GM23248 (cell line): ENCODE measurements around the gene ZNF644. TPM values are rescaled to one million over a fixed set of nuclear protein-coding genes. Genes with fewer than 3 reads are reported as not detected.
A peak's percentile ranks its signal among the peaks of the same experiment; 100 is the strongest.
"Not testable (repeated sequence)": the region's sequence is repeated elsewhere in the genome, so short reads cannot be mapped to it uniquely, and the experiment has no call there.

Source experiments
- DNase-seq: peaks from one replicate; pipeline ENCODE4 v3.0.0-alpha.2; 2015
- H2AFZ ChIP-seq: fragments of 200-600 bp; sonication (generic); 2 replicates; pipeline ENCODE4 v1.6.1; 2016; ENCODE audit warnings: antibody characterized with exemption
- H3F3A ChIP-seq: fragments of 200-600 bp; sonication (generic); 2 replicates; pipeline ENCODE4 v1.6.1; 2016; ENCODE audit warnings: mild to moderate bottlenecking, antibody characterized with exemption, mixed run types; ENCODE audit not compliant: insufficient read depth
- H3K27ac ChIP-seq: fragments of 200-600 bp; sonication (generic); 2 replicates; pipeline ENCODE4 v1.5.1; 2016; ENCODE audit warnings: mild to moderate bottlenecking
- H3K27me3 ChIP-seq: fragments of 200-600 bp; sonication (generic); replicated peaks from 2 replicates; pipeline ENCODE4 v1.6.1; 2016; ENCODE audit warnings: mild to moderate bottlenecking; ENCODE audit not compliant: insufficient read depth
- H3K36me3 ChIP-seq: fragments of 200-600 bp; sonication (generic); 2 replicates; pipeline ENCODE4 v1.6.1; 2016; ENCODE audit warnings: low read depth, mild to moderate bottlenecking
- H3K4me1 ChIP-seq: fragments of 200-600 bp; sonication (generic); 2 replicates; pipeline ENCODE4 v1.6.1; 2016; ENCODE audit warnings: mild to moderate bottlenecking; ENCODE audit not compliant: insufficient read depth
- H3K4me2 ChIP-seq: fragments of 200-600 bp; sonication (generic); one replicate; pipeline ENCODE4 v1.6.1; 2016; ENCODE audit warnings: mild to moderate bottlenecking; ENCODE audit not compliant: unreplicated experiment
- H3K4me3 ChIP-seq: fragments of 200-600 bp; sonication (generic); 2 replicates; pipeline ENCODE4 v1.5.1; 2016; ENCODE audit warnings: mild to moderate bottlenecking
- H3K79me2 ChIP-seq: fragments of 200-600 bp; sonication (generic); 2 replicates; pipeline ENCODE4 v1.6.1; 2016; ENCODE audit warnings: mild to moderate bottlenecking; ENCODE audit not compliant: insufficient read depth
- H3K9ac ChIP-seq: fragments of 200-600 bp; sonication (generic); 2 replicates; pipeline ENCODE4 v1.6.1; 2016; ENCODE audit warnings: mild to moderate bottlenecking
- H3K9me2 ChIP-seq: fragments of 200-600 bp; sonication (generic); 2 replicates; pipeline ENCODE4 v1.6.1; 2016; ENCODE audit warnings: mixed run types, mild to moderate bottlenecking, moderate library complexity; ENCODE audit not compliant: insufficient read depth
- H3K9me3 ChIP-seq: fragments of 200-600 bp; sonication (generic); one replicate; pipeline ENCODE4 v1.6.1; 2017; ENCODE audit warnings: low read depth
- H4K20me1 ChIP-seq: fragments of 200-600 bp; sonication (generic); 2 replicates; pipeline ENCODE4 v1.6.0; 2016; ENCODE audit not compliant: insufficient read depth
- EZH2 ChIP-seq: fragments of 200-600 bp; sonication (generic); IDR thresholded peaks from 2 replicates; pipeline ENCODE4 v1.6.1; 2018; ENCODE audit warnings: antibody characterized with exemption, mild to moderate bottlenecking; ENCODE audit not compliant: insufficient read depth, poor library complexity, severe bottlenecking
- EZH2phosphoT487 ChIP-seq: fragments of 200-600 bp; sonication (generic); IDR thresholded peaks from 2 replicates; pipeline ENCODE4 v1.6.1; 2018; ENCODE audit warnings: antibody characterized with exemption, moderate library complexity, mild to moderate bottlenecking, low read depth; ENCODE audit not compliant: insufficient read depth
- WGBS, 2 experiments: methylation state at CpG; one replicate each; pipeline ENCODE4 v1.1.6; 2015 to 2017; ENCODE audit warnings: low lambda C conversion rate in 2 of 2, low coverage in 1 of 2; ENCODE audit errors: missing lambda C conversion rate in 2 of 2; 5-methylcytosine and 5-hydroxymethylcytosine counted together
- in situ Hi-C: fragments of 300-500 bp; cut with MboI; formaldehyde crosslinking; loops from 2 replicates; pipeline ENCODE4 v1.15.0; 2020
- polyA plus RNA-seq: library from polyadenylated mRNA; unstranded; fragments of >200 nt; fragmentation: Nextera tagmentation; extraction: Ambion mirVana; gene quantifications from 2 replicates; pipeline ENCODE4 v1.2.1, GENCODE V29; 2016
- total RNA-seq: library from RNA; depleted of rRNA; stranded (reverse); fragments of >200 nt; shearing (Covaris generic); gene quantifications from 2 replicates; pipeline ENCODE4 v1.2.3, GENCODE V29; 2014

Gene ZNF644
- total and polyA plus RNA-seq, 2 experiments from 2014 or later: 34.1 to 35.9 TPM

GRCh38 chr1:90892196-90892595 lies 129.6 kb downstream of the ZNF644 start:
- DNase-seq, H3K79me2 ChIP-seq, H3K4me2 ChIP-seq, H3K9ac ChIP-seq, H3K4me3 ChIP-seq, H3K27ac ChIP-seq, H3K4me1 ChIP-seq, in situ Hi-C loops, H3K9me3 ChIP-seq, H3F3A ChIP-seq, H3K27me3 ChIP-seq, H3K9me2 ChIP-seq, H4K20me1 ChIP-seq, H2AFZ ChIP-seq, H3K36me3 ChIP-seq: not testable (repeated sequence)
- 91 to 92% methylated on average over 11 to 17 of the region's 20 CpGs for WGBS, 2 experiments

GRCh38 chr1:90891756-90892155 lies 130.1 kb downstream of the ZNF644 start:
- H3K27me3 ChIP-seq, H3K4me1 ChIP-seq, H3F3A ChIP-seq, DNase-seq, H3K27ac ChIP-seq, H4K20me1 ChIP-seq, H3K4me3 ChIP-seq, in situ Hi-C loops, H3K79me2 ChIP-seq, H3K9me2 ChIP-seq, H3K36me3 ChIP-seq, H3K9ac ChIP-seq, H3K4me2 ChIP-seq, H3K9me3 ChIP-seq, H2AFZ ChIP-seq: not testable (repeated sequence)
- 98 to 100% methylated on average over 4 to 16 of the region's 28 CpGs for WGBS, 2 experiments

DNA sequence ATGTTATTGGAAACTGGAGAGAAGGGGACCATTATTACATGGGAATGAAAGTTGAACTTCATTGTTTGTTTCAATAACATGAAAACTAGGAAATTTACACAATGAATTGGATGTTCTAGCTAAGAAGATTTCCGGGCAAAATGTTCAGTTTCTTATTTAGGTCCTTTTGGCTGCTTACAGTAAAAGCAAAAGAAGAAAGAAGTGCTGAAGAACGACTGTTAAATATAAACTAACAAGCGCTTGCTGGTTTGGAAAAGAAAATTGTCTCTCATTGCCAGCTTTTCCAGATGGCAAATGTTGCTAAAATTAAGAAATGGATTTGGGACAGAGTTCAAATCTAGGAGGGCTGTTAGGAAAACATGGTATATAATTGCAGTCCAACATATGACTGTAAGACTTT lies 139.6 kb downstream of the ZNF644 start:
- WGBS, 2 experiments: 19 to 20% methylated on average over 3 of the region's 3 CpGs
- no peak overlapping the region for H3K4me3 ChIP-seq
- H3K79me2 ChIP-seq: no peaks in the 10 kb centered on the region
- no peak overlapping the region for H3K27ac ChIP-seq
- H3F3A ChIP-seq: no peaks in the 10 kb centered on the region
- no peaks in the 10 kb centered on the region for H3K36me3 ChIP-seq
- H3K4me2 ChIP-seq: no peak overlapping the region
- no peaks in the 10 kb centered on the region for H3K27me3 ChIP-seq
- in situ Hi-C loops: no loop called here
- H3K9ac ChIP-seq: no peak overlapping the region
- no peaks in the 10 kb centered on the region for H3K9me2 ChIP-seq
- TF ChIP-seq EZH2phosphoT487: no peak
- TF ChIP-seq EZH2: no peak
- DNase-seq: no peak
- H3K9me3 ChIP-seq: no peaks in the 10 kb centered on the region
- H4K20me1 ChIP-seq: no peaks in the 10 kb centered on the region
- no peak overlapping the region for H2AFZ ChIP-seq
- H3K4me1 ChIP-seq: no peaks in the 10 kb centered on the region

DNA sequence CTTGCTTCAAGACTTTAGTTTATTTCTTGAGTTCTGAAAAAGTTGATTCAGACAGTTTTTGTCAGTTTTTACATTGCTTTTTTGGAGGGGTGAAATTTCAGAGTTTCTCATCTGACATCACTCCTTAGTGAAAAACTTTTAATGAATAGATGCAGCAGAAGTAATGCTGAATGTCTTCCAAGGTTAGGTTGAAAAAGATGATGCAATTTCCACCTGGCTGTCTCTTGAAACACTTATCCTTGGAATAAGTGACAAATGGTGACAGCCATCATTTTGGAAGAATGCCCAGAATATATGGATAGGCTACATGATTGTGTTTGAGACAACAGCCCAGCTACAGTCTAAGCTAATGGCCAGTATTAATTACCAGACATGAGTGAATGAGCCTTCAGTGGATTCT lies 140.8 kb downstream of the ZNF644 start:
- DNase-seq: no peak
- Histone ChIP-seq H2AFZ (no peak overlapping the region), H3F3A (no peaks in the 10 kb centered on the region), H3K9ac (no peak overlapping the region), H4K20me1 (no peaks in the 10 kb centered on the region), H3K4me2 (no peak overlapping the region), H3K79me2 (no peaks in the 10 kb centered on the region), H3K4me3 (no peak overlapping the region), H3K36me3 (no peaks in the 10 kb centered on the region), H3K4me1 (no peaks in the 10 kb centered on the region), H3K9me3 (no peaks in the 10 kb centered on the region), H3K9me2 (no peaks in the 10 kb centered on the region), H3K27ac (no peak overlapping the region), H3K27me3 (no peaks in the 10 kb centered on the region)
- TF ChIP-seq EZH2phosphoT487 (no peak), EZH2 (no peak)
- in situ Hi-C loops: no loop called here

- no peaks in the 10 kb centered on the region for H3K9me2 ChIP-seq
- in situ Hi-C loops: no loop called here
- H4K20me1 ChIP-seq: no peaks in the 10 kb centered on the region
- no peak overlapping the region for H3K9ac ChIP-seq
- TF ChIP-seq EZH2phosphoT487 (no peak), EZH2 (no peak)
- H3K4me3 ChIP-seq: no peak overlapping the region
- H3F3A ChIP-seq: no peaks in the 10 kb centered on the region
- H3K4me2 ChIP-seq: no peak overlapping the region
- H3K36me3 ChIP-seq: no peaks in the 10 kb centered on the region
- no peaks in the 10 kb centered on the region for H3K4me1 ChIP-seq
- H3K27ac ChIP-seq: no peak overlapping the region
- 75 to 83% methylated on average over 1 of the region's 1 CpG for WGBS, 2 experiments
- H3K9me3 ChIP-seq: no peaks in the 10 kb centered on the region
- no peaks in the 10 kb centered on the region for H3K27me3 ChIP-seq
- H3K79me2 ChIP-seq: no peaks in the 10 kb centered on the region
- H2AFZ ChIP-seq: no peak overlapping the region
- DNase-seq: peak; percentile 43
Observed at GRCh38 chr1:90879281-90879680, 142.6 kb downstream of the ZNF644 start.
